KOPT-K1 (cell line): ENCODE results near the gene CARD14.
"Not testable (repeated sequence)": the region's sequence is repeated elsewhere in the genome, so short reads cannot be mapped to it uniquely, and the experiment has no call there.

ENCODE experiments used
- H3K27ac ChIP-seq: fragments of 200-600 bp; sonication (generic); 2 replicates; pipeline ENCODE4 v1.5.1; 2016; ENCODE audit warnings: antibody characterized with exemption, mild to moderate bottlenecking, low read depth, low read length; ENCODE audit not compliant: poor library complexity, severe bottlenecking
- H3K36me3 ChIP-seq: fragments of 200-600 bp; sonication (generic); 2 replicates; pipeline ENCODE4 v1.5.1; 2017; ENCODE audit warnings: antibody characterized with exemption, mild to moderate bottlenecking, low read length, moderate library complexity; ENCODE audit not compliant: insufficient read depth
- H3K9me3 ChIP-seq: fragments of 200-600 bp; sonication (generic); 2 replicates; pipeline ENCODE4 v1.5.1; 2017; ENCODE audit warnings: antibody characterized with exemption, low read length, mild to moderate bottlenecking; ENCODE audit not compliant: insufficient read depth, poor library complexity, severe bottlenecking

Gene CARD14

DNA sequence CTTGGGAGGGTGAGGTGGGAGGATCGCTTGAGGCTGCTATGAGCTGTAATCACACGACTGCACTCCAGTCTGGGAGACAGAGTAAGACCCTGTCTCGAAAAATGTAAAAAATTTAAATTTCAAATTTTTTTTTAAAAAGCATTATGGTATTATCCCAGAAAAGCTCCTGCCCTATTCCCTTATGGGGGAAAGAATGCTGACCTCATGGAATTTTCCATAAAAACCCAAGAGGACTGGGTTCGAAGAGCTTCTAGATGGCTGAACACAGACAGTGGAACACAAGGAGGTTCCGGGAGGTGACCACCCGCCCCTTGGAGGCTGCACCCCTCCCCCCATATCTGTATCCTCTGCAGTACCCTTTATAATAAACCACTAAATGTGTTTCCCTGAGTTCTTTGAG, 26.9 kb upstream of the CARD14 start:
- Histone ChIP-seq H3K9me3 (no peaks in the 10 kb centered on the region), H3K36me3 (peaks cover 79% of the 10 kb centered on the region), H3K27ac (no peak overlapping the region)

DNA sequence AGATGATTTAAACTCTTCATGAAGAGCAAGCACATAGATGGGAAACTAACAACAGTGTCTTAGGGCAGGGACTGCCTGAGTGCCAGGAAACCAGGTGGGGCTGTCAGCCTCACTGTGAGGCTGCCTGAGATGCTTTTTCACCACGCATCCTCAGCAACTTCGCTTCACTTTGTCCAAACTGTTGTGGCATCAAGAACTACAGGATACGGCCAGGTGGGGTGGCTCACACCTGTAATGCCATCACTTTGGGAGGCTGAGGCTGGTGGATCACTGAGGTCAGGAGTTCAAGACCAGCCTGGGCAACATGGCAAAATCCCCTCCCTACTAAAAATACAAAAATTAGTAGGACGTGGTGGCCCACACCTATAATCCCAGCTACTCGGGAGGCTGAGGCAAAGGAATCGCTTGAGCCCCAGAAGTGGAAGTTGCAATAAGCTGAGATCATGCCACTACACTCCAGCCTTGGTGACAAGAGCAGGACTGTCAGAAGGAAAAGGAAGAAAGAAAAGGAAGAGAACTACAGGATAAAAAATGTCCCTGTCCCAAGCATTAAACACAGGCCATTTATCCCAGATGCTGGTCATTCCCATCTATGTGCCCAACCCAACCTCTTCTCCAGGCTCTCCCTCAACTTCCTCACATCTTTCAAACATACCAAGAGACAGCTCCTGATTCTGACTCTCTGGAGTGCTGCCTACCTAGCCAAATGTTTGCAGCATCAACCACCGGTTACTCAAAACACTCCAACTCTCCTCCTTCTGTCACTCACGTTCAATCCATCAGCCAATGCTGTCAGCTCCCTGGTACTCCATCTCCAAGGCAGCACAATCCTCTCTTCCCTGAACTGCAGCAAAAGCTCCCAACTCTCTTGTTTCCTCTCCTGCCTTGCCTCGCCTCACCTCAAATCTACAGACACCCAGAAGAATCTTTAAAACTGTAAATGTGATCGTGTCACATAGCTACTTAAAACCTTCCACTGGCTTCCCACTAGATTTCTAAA, 24.5 kb upstream of the CARD14 start:
- Histone ChIP-seq H3K9me3 (no peaks in the 10 kb centered on the region), H3K36me3 (peaks cover 54% of the 10 kb centered on the region), H3K27ac (peak overlapping the region; percentile 78)

DNA sequence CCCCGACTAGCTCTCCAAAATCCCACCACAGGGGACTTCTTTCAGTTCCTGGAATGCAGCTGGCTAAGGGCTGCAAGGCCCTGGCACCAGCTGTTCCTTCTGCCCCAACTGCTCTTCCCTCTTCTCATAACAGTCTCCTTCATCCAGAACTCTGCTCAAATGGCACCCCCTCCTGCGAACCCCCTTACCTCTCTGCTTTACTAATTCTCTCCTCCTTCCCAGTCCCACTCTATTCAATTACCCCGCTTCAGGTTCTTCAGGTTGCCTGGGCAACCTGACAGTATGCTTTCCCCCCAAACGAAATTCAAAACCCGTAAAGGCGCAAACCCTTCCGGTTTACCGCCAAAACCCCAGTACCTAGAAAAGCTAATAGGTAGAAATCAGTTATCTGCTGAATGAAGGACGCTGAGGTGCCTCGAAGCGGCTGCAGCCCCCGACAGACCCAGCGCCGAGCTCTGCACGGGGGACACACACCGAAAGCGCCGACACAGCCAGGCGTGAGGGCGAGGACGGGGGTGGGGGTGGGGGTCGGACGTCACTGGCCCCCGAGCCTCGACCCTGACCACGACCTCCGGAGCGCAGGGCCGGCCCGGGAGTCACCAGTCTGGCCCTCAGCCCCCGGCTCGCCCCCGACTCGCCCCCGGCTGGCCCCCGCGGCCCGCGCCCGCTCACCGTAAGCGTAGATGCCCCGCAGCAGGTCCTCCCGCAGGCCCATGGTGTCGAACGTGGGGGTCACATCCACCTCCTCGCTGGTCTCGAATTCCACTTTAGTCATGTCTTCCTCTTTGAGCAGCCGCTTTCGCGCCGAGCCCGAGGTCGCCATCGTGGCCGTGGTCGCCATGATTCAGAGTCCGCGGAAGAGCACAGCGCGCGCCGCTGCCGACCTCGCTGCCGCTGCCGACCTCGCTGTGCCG, 23.5 kb upstream of the CARD14 start:
- Histone ChIP-seq H3K36me3 (peaks cover 44% of the 10 kb centered on the region), H3K27ac (peak overlapping the region; percentile 78), H3K9me3 (no peaks in the 10 kb centered on the region)

DNA sequence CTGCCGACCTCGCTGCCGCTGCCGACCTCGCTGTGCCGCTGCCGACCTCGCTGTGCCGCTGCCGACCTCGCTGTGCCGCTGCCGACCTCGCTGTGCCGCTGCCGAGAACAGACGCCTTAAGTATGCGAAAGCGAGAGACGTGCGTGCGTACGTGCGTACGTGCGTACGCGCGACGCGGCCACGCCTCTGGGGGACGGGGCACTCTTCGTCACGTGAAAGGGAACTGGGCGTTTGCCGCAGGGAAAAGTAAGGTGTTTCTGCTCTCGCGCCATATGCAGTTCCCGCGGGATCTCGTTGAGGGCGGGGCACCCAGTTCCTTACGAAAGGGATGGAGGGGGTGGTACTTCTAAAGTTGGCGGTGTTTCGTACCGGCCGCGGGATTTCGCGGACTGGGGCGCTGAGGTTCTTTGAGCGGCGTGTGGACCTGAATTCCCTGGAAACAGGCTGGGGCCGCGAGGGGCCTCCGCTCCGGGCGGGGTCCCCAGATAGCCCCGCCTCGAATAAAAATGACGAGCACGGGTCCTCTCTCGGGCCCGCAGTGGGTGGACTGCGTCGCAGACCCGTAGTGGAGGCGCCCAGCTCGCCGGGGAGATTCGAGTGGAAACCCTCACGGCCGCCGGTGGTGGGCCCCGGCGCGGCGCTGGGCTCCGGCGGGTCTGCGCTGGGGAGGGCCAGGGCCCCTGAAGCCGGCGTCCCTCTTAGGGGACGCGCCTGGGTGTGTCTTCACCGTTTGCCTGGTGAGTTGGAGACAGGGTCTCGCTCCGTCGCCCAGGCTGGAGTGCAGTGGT, 22.6 kb upstream of the CARD14 start, which contains the start of gene EIF4A3:
EIF4A3 (minus strand) TSS at position 94 of the 788 bp plus-strand sequence. CDS start 167 bp downstream, outside the sequence.
- Histone ChIP-seq H3K36me3 (peaks cover 36% of the 10 kb centered on the region), H3K9me3 (peaks cover 5% of the 10 kb centered on the region), H3K27ac (peak within 1 kb of the TSS; percentile 78)

DNA sequence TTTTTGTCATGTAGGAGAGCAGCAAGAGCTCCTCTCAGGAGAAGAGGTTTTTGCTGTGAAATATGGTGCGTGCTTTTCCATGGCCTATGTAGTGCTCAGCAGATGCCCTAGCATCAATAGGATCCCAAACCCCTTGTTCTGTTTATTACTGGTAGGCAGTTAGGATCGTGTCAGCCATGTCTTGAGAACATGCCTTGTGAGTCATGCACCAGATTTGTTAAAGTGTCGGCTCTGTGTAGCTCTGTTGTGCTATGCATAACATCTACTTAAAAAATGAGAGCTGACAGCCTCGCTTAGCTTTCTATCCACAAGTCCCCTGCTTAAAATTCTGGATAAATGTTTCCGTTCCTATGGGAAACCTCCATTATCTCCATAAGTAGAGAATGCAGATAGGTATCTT, 18.5 kb upstream of the CARD14 start:
- H3K27ac ChIP-seq = no peak overlapping the region
- H3K36me3 ChIP-seq = no peaks in the 10 kb centered on the region
- H3K9me3 ChIP-seq = peaks cover 23% of the 10 kb centered on the region

DNA sequence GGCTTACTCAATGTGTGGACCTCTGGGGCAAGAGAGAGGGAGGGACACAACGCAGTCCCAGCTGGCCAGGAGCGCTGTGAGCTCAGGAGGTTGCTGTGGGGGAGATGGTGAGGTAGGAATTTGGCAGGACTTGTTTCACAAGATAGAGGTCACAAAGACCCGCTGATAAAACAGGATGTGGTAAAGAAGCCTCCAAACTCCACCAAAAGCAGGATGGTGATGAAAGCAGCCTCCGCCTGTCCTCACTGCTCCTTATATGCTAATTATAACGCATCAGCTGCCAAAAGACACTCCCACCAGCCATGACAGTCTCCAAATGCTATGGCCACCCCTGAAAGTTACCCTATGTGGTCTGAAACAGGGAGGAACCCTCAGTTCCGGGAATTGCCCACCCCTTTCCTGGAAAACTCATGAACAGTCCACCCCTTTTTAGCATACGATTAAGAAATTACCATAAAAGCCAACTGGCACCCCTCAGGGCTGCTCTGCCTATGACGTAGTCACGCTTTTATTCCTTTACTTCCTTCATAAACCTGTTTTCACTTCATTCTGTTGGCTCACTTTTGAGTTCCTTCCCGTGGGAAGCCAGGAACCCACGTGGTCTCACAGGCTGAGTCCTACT, 17.6 kb upstream of the CARD14 start:
- H3K9me3 ChIP-seq = peaks cover 31% of the 10 kb centered on the region
- H3K27ac ChIP-seq = no peak overlapping the region
- H3K36me3 ChIP-seq = no peaks in the 10 kb centered on the region

DNA sequence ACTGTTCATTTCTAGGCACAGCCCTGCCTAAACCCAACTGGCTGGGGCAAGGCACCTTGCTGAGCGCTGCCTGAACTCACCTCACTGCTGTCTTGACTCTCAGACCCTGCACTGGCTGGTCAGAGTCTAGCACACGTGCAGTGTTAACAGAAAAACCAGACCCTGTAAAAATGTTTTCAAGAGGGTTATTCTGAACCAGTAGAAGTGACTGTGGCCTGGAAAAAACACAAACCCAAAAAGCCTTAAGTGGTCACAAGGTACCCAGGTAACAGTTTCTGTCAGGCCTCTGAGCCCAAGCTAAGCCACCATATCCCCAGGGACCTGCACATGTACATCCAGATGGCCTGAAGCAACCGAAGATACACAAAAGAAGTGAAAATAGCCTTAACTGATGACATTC, 16.8 kb upstream of the CARD14 start:
- H3K36me3 ChIP-seq = no peaks in the 10 kb centered on the region
- H3K27ac ChIP-seq = no peak overlapping the region
- H3K9me3 ChIP-seq = peaks cover 35% of the 10 kb centered on the region

DNA sequence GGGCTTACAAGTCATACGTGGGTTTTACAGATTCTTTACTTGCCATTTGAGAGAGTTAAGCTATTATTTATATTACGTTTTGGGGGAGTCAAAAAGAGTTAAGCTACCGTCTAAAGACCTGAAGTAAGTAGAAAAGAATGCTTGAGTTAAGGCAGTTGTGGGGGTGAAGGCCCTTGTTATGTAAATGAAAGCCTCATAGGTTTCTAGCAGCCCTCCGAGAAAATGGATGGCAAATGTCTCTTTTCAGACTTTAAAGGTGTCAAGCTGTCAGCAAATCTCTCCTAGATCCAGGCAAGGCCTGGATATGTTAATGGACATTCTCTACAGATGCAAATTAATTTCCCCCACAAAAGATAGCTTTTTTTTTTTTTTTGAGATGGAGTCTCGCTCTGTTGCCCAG, 15.7 kb upstream of the CARD14 start:
- H3K36me3 ChIP-seq = no peaks in the 10 kb centered on the region
- no peak overlapping the region for H3K27ac ChIP-seq
- H3K9me3 ChIP-seq = peaks cover 35% of the 10 kb centered on the region

DNA sequence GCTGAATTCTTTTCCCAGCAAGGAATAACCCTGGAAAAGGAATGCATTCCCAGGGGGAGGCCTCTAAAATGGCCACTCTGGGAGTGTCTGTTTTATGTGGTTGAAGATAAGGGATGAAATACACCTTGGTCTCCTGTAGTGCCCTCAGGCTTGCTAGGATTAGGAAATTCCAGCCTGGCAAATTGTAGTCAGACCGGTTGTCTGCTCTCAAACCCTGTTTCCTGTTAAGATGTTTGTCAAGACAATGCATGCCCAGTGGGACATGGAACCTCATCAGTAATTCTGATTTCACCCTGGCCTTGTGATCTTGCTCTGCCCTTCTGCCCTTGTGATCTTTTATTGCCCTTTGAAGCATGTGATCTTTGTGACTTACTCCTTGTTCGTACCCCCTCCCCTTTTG, 14.2 kb upstream of the CARD14 start:
- not testable (repeated sequence) for H3K27ac ChIP-seq, H3K36me3 ChIP-seq
- peaks cover 35% of the 10 kb centered on the region for H3K9me3 ChIP-seq

DNA sequence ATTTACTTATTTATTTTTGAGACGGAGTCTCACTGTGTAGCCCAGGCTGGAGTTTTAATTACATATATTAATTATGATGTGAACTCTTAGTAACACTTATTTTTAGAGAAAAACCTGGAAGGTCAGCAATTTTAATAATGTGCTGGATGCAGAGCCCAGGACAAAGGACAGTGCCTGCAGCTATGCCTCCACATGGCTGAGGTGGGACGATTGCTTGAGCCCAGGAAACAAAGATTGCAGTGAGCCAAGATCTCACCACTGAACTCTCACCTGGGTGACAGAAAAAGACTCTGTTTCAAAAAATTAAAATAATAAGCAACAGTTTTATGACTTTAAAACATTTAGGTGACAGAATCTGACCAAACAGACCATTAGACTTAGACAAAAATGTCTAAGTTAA, 11.0 kb upstream of the CARD14 start:
- Histone ChIP-seq H3K9me3 (peaks cover 25% of the 10 kb centered on the region), H3K36me3 (no peaks in the 10 kb centered on the region), H3K27ac (no peak overlapping the region)

DNA sequence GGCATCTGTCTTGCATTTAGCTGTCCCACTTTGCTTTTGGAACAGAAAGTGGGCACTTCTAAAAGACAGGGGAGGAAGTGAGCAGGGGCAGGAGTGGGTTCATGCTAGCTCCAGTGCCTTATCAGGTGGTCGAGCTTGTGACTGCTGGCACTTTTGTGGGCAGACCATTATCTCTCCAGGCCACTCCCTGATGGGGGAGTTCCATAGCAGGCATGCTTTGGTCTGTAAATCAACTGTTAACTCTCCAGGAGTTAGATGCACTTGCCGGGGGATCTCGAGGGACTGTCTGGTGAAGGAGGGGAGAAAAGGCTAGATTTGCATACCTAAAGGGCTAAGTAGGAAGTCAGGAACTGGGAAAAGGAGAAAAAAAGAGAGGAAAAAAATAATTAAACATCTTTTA, 9.3 kb upstream of the CARD14 start:
- H3K9me3 ChIP-seq = peaks cover 21% of the 10 kb centered on the region
- no peaks in the 10 kb centered on the region for H3K36me3 ChIP-seq
- H3K27ac ChIP-seq = no peak overlapping the region

DNA sequence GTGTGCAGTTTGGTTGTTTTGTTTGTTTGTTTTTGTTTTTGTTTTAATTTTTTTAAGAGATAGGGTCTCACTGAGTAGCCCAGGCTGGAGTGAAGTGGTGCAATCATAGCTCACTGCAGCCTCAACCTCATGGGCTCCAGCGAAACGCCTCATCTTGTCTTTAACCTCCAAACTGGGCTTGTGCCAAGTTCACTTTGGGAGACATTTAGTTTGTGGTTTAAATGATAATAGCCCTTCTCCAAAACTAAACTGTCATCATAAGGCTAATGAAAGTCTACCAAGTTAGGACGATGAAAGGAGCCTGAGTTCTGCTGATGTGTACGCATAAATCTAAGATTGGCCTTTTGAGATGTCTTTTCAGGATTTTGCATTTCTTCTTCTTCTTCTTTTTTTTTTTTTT, 6.5 kb upstream of the CARD14 start:
- no peaks in the 10 kb centered on the region for H3K9me3 ChIP-seq
- H3K36me3 ChIP-seq = no peaks in the 10 kb centered on the region
- no peak overlapping the region for H3K27ac ChIP-seq

DNA sequence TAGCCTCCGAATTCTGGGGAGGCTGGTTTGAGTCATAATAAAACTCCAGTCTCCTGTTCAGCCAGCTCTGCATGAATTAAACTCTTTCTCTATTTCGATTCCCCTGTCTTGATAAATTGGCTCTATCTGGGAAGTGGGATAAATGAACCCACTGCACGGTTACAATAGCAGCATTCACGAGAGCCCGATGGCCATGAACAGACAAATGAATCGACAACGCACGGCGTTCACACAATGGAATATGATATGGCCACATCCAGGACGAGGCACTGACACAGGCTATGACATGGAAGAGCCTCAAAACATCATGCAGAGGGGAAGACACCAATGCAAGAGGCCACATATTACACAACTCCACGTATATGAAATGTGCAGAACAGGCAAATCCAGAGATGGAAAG, 5.6 kb upstream of the CARD14 start:
- no peak overlapping the region for H3K27ac ChIP-seq
- no peaks in the 10 kb centered on the region for H3K36me3 ChIP-seq
- no peaks in the 10 kb centered on the region for H3K9me3 ChIP-seq

DNA sequence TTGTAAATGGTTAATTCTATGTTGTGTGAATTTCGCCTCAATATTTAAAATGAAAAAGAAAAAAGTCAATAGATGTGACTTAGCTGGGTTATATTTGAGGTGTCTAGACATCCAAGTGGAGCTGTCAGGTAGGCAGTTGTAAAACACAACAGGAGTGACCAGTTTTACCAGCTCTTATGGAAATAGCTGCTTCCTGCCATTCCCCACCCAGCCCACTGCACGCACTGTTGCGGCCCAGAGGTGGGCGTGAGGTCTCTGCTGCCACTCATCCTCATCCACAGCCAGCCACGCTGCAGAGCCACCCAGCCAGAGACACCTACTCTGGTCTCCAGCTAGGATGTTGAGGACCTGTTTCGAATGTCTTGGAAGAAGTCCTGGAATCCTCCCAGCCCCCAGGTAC, 3.4 kb upstream of the CARD14 start:
- no peaks in the 10 kb centered on the region for H3K9me3 ChIP-seq
- H3K27ac ChIP-seq = no peak overlapping the region
- H3K36me3 ChIP-seq = no peaks in the 10 kb centered on the region
